Measurements from ENCODE around the gene OR2B2. TPM values are rescaled to one million over a fixed set of nuclear protein-coding genes. Genes with fewer than 3 reads are reported as not detected.
A peak's percentile ranks its signal among the peaks of the same experiment; 100 is the strongest.

The OR2B2 gene
- total RNA-seq, 6 experiments from 2014 or later = not detected

- Histone ChIP-seq H3K4me1 (peaks cover 0 to 18% (median 7%) of the 10 kb centered on the region in 4 donors), H3K9me3 (no peaks in the 10 kb centered on the region), H3K27me3 (no peaks in the 10 kb centered on the region), H3K27ac (no peak overlapping the region), H3K36me3 (no peaks in the 10 kb centered on the region), H3K4me3 (no peak overlapping the region)
- intact Hi-C loops (cut with DNase I) = no loop called here
- 76% methylated on average over 3 of the region's 3 CpGs for WGBS (ENCODE audit: insufficient coverage, low coverage, low lambda C conversion rate, missing lambda C conversion rate)
- DNase-seq (no peak), ATAC-seq (no peak)
- TF ChIP-seq POLR2A (IDR thresholded peaks at IDR 0.05) (no peak), CTCF (IDR thresholded peaks at IDR 0.05) (no peak)
These were observed 43.9 kb downstream of the OR2B2 start for GRCh38 chr6:27868311-27868710.

GRCh38 chr6:27867945-27868300 is 44.3 kb downstream of the OR2B2 start:
- H3K36me3 ChIP-seq = no peaks in the 10 kb centered on the region
- TF ChIP-seq CTCF (IDR thresholded peaks at IDR 0.05) = no peak
- TF ChIP-seq POLR2A (IDR thresholded peaks at IDR 0.05) = no peak
- H3K4me3 ChIP-seq = no peak overlapping the region
- 85% methylated on average over 1 of the region's 1 CpG for WGBS (ENCODE audit: insufficient coverage, low coverage, low lambda C conversion rate, missing lambda C conversion rate)
- H3K4me1 ChIP-seq = peaks cover 0 to 18% (median 7%) of the 10 kb centered on the region in 4 donors
- ATAC-seq (no peak), DNase-seq (no peak)
- H3K27ac ChIP-seq = no peak overlapping the region
- intact Hi-C loops (cut with DNase I) = no loop called here
- H3K27me3 ChIP-seq = no peaks in the 10 kb centered on the region
- no peaks in the 10 kb centered on the region for H3K9me3 ChIP-seq

- Histone ChIP-seq H3K9me3 (no peaks in the 10 kb centered on the region), H3K4me3 (peak overlapping the region; percentile 25 to 66 (median 31)), H3K4me1 (peaks cover 0 to 18% (median 7%) of the 10 kb centered on the region in 4 donors), H3K27ac (peak overlapping the region in 2 of 3 donors; percentile 29 to 42), H3K27me3 (no peaks in the 10 kb centered on the region), H3K36me3 (no peaks in the 10 kb centered on the region)
- DNase-seq = peak; percentile 82 to 85 (median 83)
- 2% methylated on average over 31 of the region's 45 CpGs for WGBS (ENCODE audit: insufficient coverage, low coverage, low lambda C conversion rate, missing lambda C conversion rate)
- intact Hi-C loops (cut with DNase I) = no loop called here
- peak; percentile 44 to 66 (median 52) for ATAC-seq
- TF ChIP-seq POLR2A (IDR thresholded peaks at IDR 0.05) (peak; percentile 80), CTCF (IDR thresholded peaks at IDR 0.05) (no peak)
These were observed 44.9 kb downstream of the OR2B2 start for GRCh38 chr6:27867051-27867944.

- 5% methylated on average over 26 of the region's 27 CpGs for WGBS (ENCODE audit: insufficient coverage, low coverage, low lambda C conversion rate, missing lambda C conversion rate)
These were observed 45.7 kb downstream of the OR2B2 start for GRCh38 chr6:27866357-27867050.

More at GRCh38 chr6:27866357-27867050, 45.7 kb downstream of the OR2B2 start:
- Histone ChIP-seq H3K4me1 (peaks cover 0 to 18% (median 7%) of the 10 kb centered on the region in 4 donors), H3K36me3 (no peaks in the 10 kb centered on the region), H3K27ac (peak overlapping the region in 1 of 3 donors; percentile 42), H3K4me3 (peak overlapping the region; percentile 63 to 73 (median 66)), H3K27me3 (no peaks in the 10 kb centered on the region), H3K9me3 (no peaks in the 10 kb centered on the region)
- TF ChIP-seq CTCF (IDR thresholded peaks at IDR 0.05) = no peak
- no peak for TF ChIP-seq POLR2A (IDR thresholded peaks at IDR 0.05)
- ATAC-seq (peak in 2 of 4 donors; percentile 32 to 41), DNase-seq (no peak)
- intact Hi-C loops (cut with DNase I) = no loop called here

All from right lobe of liver (tissue), 6 donors.